H1 (cell line): ENCODE data around the gene PPP2R3B.

Source experiments
- EP300 ChIP-seq, 2 experiments: IDR thresholded peaks; 1 replicate in 1 of 2; 2 replicates in 1 of 2; pipeline ENCODE4 v1.6.1; 2011 to 2012; ENCODE audit warnings: low read depth in 2 of 2, low read length in 2 of 2, mild to moderate bottlenecking in 2 of 2, borderline replicate concordance in 1 of 2, inconsistent platforms in 1 of 2, moderate library complexity in 1 of 2
- HDAC2 ChIP-seq, 2 experiments: fragments of 300-600 bp in 1 of 2; sonication (generic) in 1 of 2; IDR thresholded peaks; 2 replicates each; pipeline ENCODE4 v1.6.1; 2011 to 2012; ENCODE audit warnings: low read depth in 2 of 2, low read length in 2 of 2, mild to moderate bottlenecking in 2 of 2, moderate library complexity in 2 of 2, borderline replicate concordance in 1 of 2, inconsistent platforms in 1 of 2
- RAD21 ChIP-seq, 2 experiments: IDR thresholded peaks in 1 of 2; conservative IDR thresholded peaks in 1 of 2; 2 replicates each; pipeline ENCODE4 v1.6.1; 2011; ENCODE audit warnings: low read depth in 2 of 2, low read length in 2 of 2, improper control_type of control experiment in 1 of 2, inconsistent platforms in 1 of 2, mild to moderate bottlenecking in 1 of 2, moderate library complexity in 1 of 2
- SIN3A ChIP-seq, 2 experiments: IDR thresholded peaks in 1 of 2; conservative IDR thresholded peaks in 1 of 2; 2 replicates each; pipeline ENCODE4 v1.6.1; 2011 to 2012; ENCODE audit warnings: low read length in 2 of 2, improper control_type of control experiment in 1 of 2, low read depth in 1 of 2, mild to moderate bottlenecking in 1 of 2
- SP1 ChIP-seq: IDR thresholded peaks from 2 replicates; pipeline ENCODE4 v1.6.1; 2011; ENCODE audit warnings: low read depth, low read length
- TAF7 ChIP-seq: optimal IDR thresholded peaks from 2 replicates; pipeline ENCODE3; 2011; ENCODE audit warnings: low read depth, mild to moderate bottlenecking, inconsistent platforms, low read length, moderate library complexity, borderline replicate concordance
- TF ChIP-seq, protein P1 (sequence below), 3 experiments: IDR thresholded peaks; 1 replicate in 2 of 3; 2 replicates in 1 of 3; pipeline versions ENCODE4 v1.5.1 to v1.6.1; 2011; ENCODE audit warnings: low read length in 3 of 3, mild to moderate bottlenecking in 3 of 3, inconsistent platforms in 2 of 3, low read depth in 1 of 3, moderate library complexity in 1 of 3; ENCODE audit not compliant: insufficient read depth in 1 of 3; ENCODE audit errors: control extremely low read depth in 1 of 3

DNA sequence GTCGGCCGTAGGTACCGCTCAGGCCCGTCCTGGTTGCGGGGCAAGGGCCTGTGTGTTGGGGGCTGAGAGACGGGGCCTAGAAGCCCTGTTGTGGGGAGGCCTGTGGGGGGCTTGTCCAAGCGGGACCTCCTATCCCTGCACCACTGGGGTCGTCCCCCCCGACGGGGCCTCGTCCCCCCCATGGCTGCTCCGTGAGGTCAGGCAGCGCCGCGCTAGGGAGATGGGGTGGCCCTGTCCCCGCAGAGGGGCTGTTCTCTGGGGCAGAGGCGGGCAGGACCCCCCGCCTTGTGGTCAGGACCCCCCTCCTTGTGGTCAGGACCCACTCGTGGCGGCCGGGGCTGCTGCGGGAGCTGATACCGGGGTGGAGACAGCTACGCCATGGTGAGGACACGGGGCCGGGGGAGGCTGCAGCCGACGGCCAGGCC, 56.0 kb downstream of the PPP2R3B start:
- TF ChIP-seq HDAC2 (IDR thresholded peaks at IDR 0.05; ENCODE audit: borderline replicate concordance in 1 of 2, low read depth in 2 of 2, low read length in 2 of 2) = no peak
- no peak for TF ChIP-seq EP300 (IDR thresholded peaks at IDR 0.05; ENCODE audit: borderline replicate concordance in 1 of 2, low read depth in 2 of 2, low read length in 2 of 2)
- TF ChIP-seq TAF7 = no peak
- TF ChIP-seq, protein P1, sequence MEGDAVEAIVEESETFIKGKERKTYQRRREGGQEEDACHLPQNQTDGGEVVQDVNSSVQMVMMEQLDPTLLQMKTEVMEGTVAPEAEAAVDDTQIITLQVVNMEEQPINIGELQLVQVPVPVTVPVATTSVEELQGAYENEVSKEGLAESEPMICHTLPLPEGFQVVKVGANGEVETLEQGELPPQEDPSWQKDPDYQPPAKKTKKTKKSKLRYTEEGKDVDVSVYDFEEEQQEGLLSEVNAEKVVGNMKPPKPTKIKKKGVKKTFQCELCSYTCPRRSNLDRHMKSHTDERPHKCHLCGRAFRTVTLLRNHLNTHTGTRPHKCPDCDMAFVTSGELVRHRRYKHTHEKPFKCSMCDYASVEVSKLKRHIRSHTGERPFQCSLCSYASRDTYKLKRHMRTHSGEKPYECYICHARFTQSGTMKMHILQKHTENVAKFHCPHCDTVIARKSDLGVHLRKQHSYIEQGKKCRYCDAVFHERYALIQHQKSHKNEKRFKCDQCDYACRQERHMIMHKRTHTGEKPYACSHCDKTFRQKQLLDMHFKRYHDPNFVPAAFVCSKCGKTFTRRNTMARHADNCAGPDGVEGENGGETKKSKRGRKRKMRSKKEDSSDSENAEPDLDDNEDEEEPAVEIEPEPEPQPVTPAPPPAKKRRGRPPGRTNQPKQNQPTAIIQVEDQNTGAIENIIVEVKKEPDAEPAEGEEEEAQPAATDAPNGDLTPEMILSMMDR (IDR thresholded peaks at IDR 0.05; ENCODE audit: control extremely low read depth in 1 of 3, insufficient read depth in 1 of 3, low read depth in 1 of 3, low read length in 3 of 3) = no peak
- TF ChIP-seq SIN3A (conservative IDR thresholded peaks at IDR 0.05 in 1 of 2, IDR thresholded peaks at IDR 0.05 in 1 of 2; ENCODE audit: low read depth in 1 of 2, low read length in 2 of 2) = no peak
- TF ChIP-seq RAD21 (IDR thresholded peaks at IDR 0.05 in 1 of 2, conservative IDR thresholded peaks at IDR 0.05 in 1 of 2; ENCODE audit: low read depth in 2 of 2, low read length in 2 of 2) = no peak
- no peak for TF ChIP-seq SP1
